A549 (cell line): Measurements from ENCODE around the gene COX4I1. TPM values are rescaled to one million over a fixed set of nuclear protein-coding genes. Genes with fewer than 3 reads are reported as not detected.

Experiments used
- ATAC-seq, 2 experiments: fragments of 200-7000 bp in 1 of 2; fragments of >200 bp in 1 of 2; cut with Nextera tagmentation in 1 of 2; cut with Tn5 transposase in 1 of 2; 3 replicates each; pipeline versions ENCODE4 v1.8.0 to v1.9.1; 2018 to 2020; ENCODE audit warnings: mild to moderate bottlenecking in 1 of 2, moderate library complexity in 1 of 2
- CTCF ChIA-PET: fragments of 300-600 bp; sonication (Branson Sonifier 250); formaldehyde crosslinking; extraction: SDS; loops from one replicate; lab custom pipeline; 2021; ENCODE audit warnings: antibody characterized with exemption, inconsistent platforms; lab: Yijun Ruan, JAX
- POLR2A ChIA-PET: fragments of 350-600 bp; formaldehyde crosslinking; extraction: SDS; loops from one replicate; lab custom pipeline; 2021; ENCODE audit warnings: antibody characterized with exemption, inconsistent platforms; lab: Yijun Ruan, JAX
- DNase-seq, 2 experiments: peaks; one replicate each; pipeline versions ENCODE4 v3.0.0 to v3.0.0-alpha.2; 2011 to 2016; ENCODE audit warnings: low read depth in 1 of 2, low spot score in 1 of 2
- FAIRE-seq: peaks from 2 replicates; lab custom pipeline; 2011; peaks lifted over from hg19 to GRCh38; lab: Jason Lieb, UNC
- H3K27ac ChIP-seq, 2 experiments: fragments of >200 bp; sonication (Bioruptor Twin); formaldehyde crosslinking; 3 replicates each; pipeline ENCODE4 v1.5.1; 2016 to 2017
- H3K4me1 ChIP-seq: fragments of >200 bp; sonication (Bioruptor Twin); formaldehyde crosslinking; 3 replicates; pipeline ENCODE4 v1.6.1; 2016
- H3K4me2 ChIP-seq: fragments of >200 bp; sonication (Bioruptor Twin); formaldehyde crosslinking; 3 replicates; pipeline ENCODE4 v1.6.1; 2016
- H3K4me3 ChIP-seq: fragments of >200 bp; sonication (Bioruptor Twin); formaldehyde crosslinking; 3 replicates; pipeline ENCODE4 v1.5.1; 2016
- H3K9me3 ChIP-seq: fragments of >200 bp; sonication (Bioruptor Twin); formaldehyde crosslinking; 3 replicates; pipeline ENCODE4 v1.6.1; 2016
- BCL3 ChIP-seq: fragments of >200 bp; sonication (Bioruptor Twin); formaldehyde crosslinking; IDR thresholded peaks from 3 replicates; pipeline ENCODE4 v1.6.1; 2016
- CTCF ChIP-seq: fragments of >200 bp; sonication (Bioruptor Twin); formaldehyde crosslinking; IDR thresholded peaks from 3 replicates; pipeline ENCODE4 v1.5.1; 2016
- E2F6 ChIP-seq: IDR thresholded peaks from 2 replicates; pipeline ENCODE4 v1.6.1; 2012; ENCODE audit warnings: low read depth, borderline replicate concordance
- EHF ChIP-seq: fragments of 250-450 bp; sonication (Bioruptor Pico); IDR thresholded peaks from 2 replicates; pipeline ENCODE4 v1.5.0; 2020; ENCODE audit warnings: mild to moderate bottlenecking
- EHMT2 ChIP-seq: fragments of 200-600 bp; sonication (generic); IDR thresholded peaks from 2 replicates; pipeline ENCODE4 v1.6.1; 2016; ENCODE audit warnings: antibody characterized with exemption, low read depth, mild to moderate bottlenecking, moderate library complexity
- ELK1 ChIP-seq: fragments of 150-350 bp; IDR thresholded peaks from 2 replicates; pipeline ENCODE4 v1.6.1; 2014; ENCODE audit warnings: low read depth, mild to moderate bottlenecking, low read length
- FOSB ChIP-seq: fragments of 250-450 bp; sonication (Bioruptor Pico); IDR thresholded peaks from 2 replicates; pipeline ENCODE4 v1.5.0; 2020; ENCODE audit warnings: mild to moderate bottlenecking, moderate library complexity
- GATA3 ChIP-seq: IDR thresholded peaks from 2 replicates; pipeline ENCODE4 v1.6.1; 2012; ENCODE audit warnings: borderline replicate concordance
- HES2 ChIP-seq: fragments of >200 bp; sonication (Bioruptor Twin); formaldehyde crosslinking; IDR thresholded peaks from 2 replicates; pipeline ENCODE4 v1.6.1; 2016
- HOXB5 ChIP-seq: fragments of 250-450 bp; sonication (Bioruptor Pico); IDR thresholded peaks from 2 replicates; pipeline ENCODE4 v1.5.0; 2020; ENCODE audit warnings: mild to moderate bottlenecking, moderate library complexity
- JUNB ChIP-seq: fragments of >200 bp; sonication (Bioruptor Twin); formaldehyde crosslinking; IDR thresholded peaks from 2 replicates; pipeline ENCODE4 v1.6.1; 2016
- KDM1A ChIP-seq: fragments of 200-600 bp; sonication (generic); IDR thresholded peaks from 2 replicates; pipeline ENCODE4 v1.6.1; 2016; ENCODE audit warnings: low read depth, mild to moderate bottlenecking
- MAFK ChIP-seq: fragments of 450-650 bp; IDR thresholded peaks from 2 replicates; pipeline ENCODE4 v1.6.1; 2014; ENCODE audit not compliant: partially characterized antibody
- MAZ ChIP-seq: fragments of 150-350 bp; IDR thresholded peaks from 2 replicates; pipeline ENCODE4 v1.6.1; 2014; ENCODE audit warnings: antibody characterized with exemption, low read depth, low read length, borderline replicate concordance
- MYC ChIP-seq: IDR thresholded peaks from 2 replicates; pipeline ENCODE4 v1.6.1; 2012; ENCODE audit warnings: mild to moderate bottlenecking, inconsistent platforms, low read length, improper control_type of control experiment, borderline replicate concordance
- NPAS2 ChIP-seq: fragments of 250-450 bp; sonication (Bioruptor Pico); IDR thresholded peaks from 2 replicates; pipeline ENCODE4 v1.8.0; 2022; ENCODE audit warnings: mild to moderate bottlenecking, moderate library complexity, borderline replicate concordance
- PBX3 ChIP-seq: IDR thresholded peaks from 2 replicates; pipeline ENCODE4 v1.6.1; 2012
- POLR2AphosphoS2 ChIP-seq: conservative IDR thresholded peaks from 2 replicates; pipeline ENCODE4 v1.6.1; 2012; ENCODE audit warnings: low read length, improper control_type of control experiment, inconsistent platforms
- RCOR1 ChIP-seq: fragments of 150-350 bp; IDR thresholded peaks from 2 replicates; pipeline ENCODE4 v1.6.1; 2014; ENCODE audit warnings: antibody characterized with exemption, low read length, low read depth
- REST ChIP-seq: fragments of 200-600 bp; sonication (generic); IDR thresholded peaks from 2 replicates; pipeline ENCODE4 v1.6.1; 2016; ENCODE audit warnings: antibody characterized with exemption, mild to moderate bottlenecking, moderate library complexity
- RNF2 ChIP-seq: fragments of 200-600 bp; sonication (generic); IDR thresholded peaks from 2 replicates; pipeline ENCODE4 v1.6.1; 2016; ENCODE audit warnings: low read depth, mild to moderate bottlenecking, antibody characterized with exemption, moderate library complexity, borderline replicate concordance
- SREBF2 ChIP-seq: fragments of 450-650 bp; IDR thresholded peaks from 2 replicates; pipeline ENCODE4 v1.6.1; 2014; ENCODE audit warnings: mild to moderate bottlenecking, moderate library complexity
- ZC3H11A ChIP-seq: fragments of 450-650 bp; IDR thresholded peaks from 2 replicates; pipeline ENCODE4 v1.6.1; 2014; ENCODE audit warnings: antibody characterized with exemption, mild to moderate bottlenecking
- ZFP36 ChIP-seq: fragments of 450-650 bp; IDR thresholded peaks from 2 replicates; pipeline ENCODE4 v1.6.1; 2014; ENCODE audit warnings: borderline replicate concordance; ENCODE audit not compliant: partially characterized antibody
- ZNF302 ChIP-seq: fragments of 250-450 bp; sonication (Bioruptor Pico); IDR thresholded peaks from 2 replicates; pipeline ENCODE4 v1.9.0; 2021; ENCODE audit warnings: inconsistent platforms, mild to moderate bottlenecking, moderate library complexity
- ZSCAN20 ChIP-seq: fragments of 250-450 bp; sonication (Bioruptor Pico); IDR thresholded peaks from 2 replicates; pipeline ENCODE4 v1.8.0; 2022; ENCODE audit warnings: mild to moderate bottlenecking, moderate library complexity
- WGBS: methylation state at CpG from one replicate; pipeline ENCODE4 v1.1.6; 2017; ENCODE audit errors: missing lambda C conversion rate; 5-methylcytosine and 5-hydroxymethylcytosine counted together
- polyA plus RNA-seq, 4 experiments: library from polyadenylated mRNA; depleted of rRNA in 3 of 4; stranded (reverse); fragments of >200 nt; fragmentation: RNase III in 1 of 4; extraction: RNeasy Plus Mini Kit Qiagen cat#74134 plus additional on column Dnase treatment in 1 of 4; gene quantifications; 2 replicates in 3 of 4; 3 replicates in 1 of 4; pipeline ENCODE4 v1.2.3, GENCODE V29; 2011 to 2017

Gene COX4I1
- polyA plus RNA-seq, 2 of the 4 experiments (the other 2 are of a cell fraction) = 783 to 929 TPM

- TF ChIP-seq CTCF (no peak), RNF2 (no peak), E2F6 (no peak), ZNF302 (no peak), SREBF2 (no peak), POLR2AphosphoS2 (no peak), REST (no peak), ELK1 (no peak), HOXB5 (no peak), KDM1A (no peak), JUNB (no peak), RCOR1 (no peak), FOSB (no peak), MAZ (no peak), GATA3 (no peak), ZSCAN20 (CRISPR knock-in tag) (no peak), ZFP36 (no peak), ZC3H11A (no peak), MYC (no peak)
- H3K9me3 ChIP-seq = no peaks in the 10 kb centered on the region
- no peaks in the 10 kb centered on the region for H3K4me1 ChIP-seq
- POLR2A ChIA-PET = no interaction called here
- ATAC-seq (no peak), DNase-seq (no peak), FAIRE-seq (no peak)
- no peak overlapping the region for H3K4me2 ChIP-seq
- no peak overlapping the region for H3K4me3 ChIP-seq
- CTCF ChIA-PET = interaction anchor here (5.4 kb wide), 1 partner anchor 25 kb away, joined by 27 read pairs; no protein-coding TSS in a partner anchor
- no peak overlapping the region for H3K27ac ChIP-seq
- 80% methylated on average over 9 of the region's 9 CpGs for WGBS
Measured at GRCh38 chr16:85846461-85846860, 47.0 kb downstream of the COX4I1 start.

- ChIA-PET CTCF (interaction anchor here (5.4 kb wide), 1 partner anchor 26 kb away, joined by 27 read pairs; no protein-coding TSS in a partner anchor), POLR2A (no interaction called here)
- Histone ChIP-seq H3K9me3 (no peaks in the 10 kb centered on the region), H3K4me1 (no peaks in the 10 kb centered on the region), H3K27ac (no peak overlapping the region), H3K4me2 (no peak overlapping the region), H3K4me3 (no peak overlapping the region)
- no peak for TF ChIP-seq NPAS2 (CRISPR knock-in tag)
- no peak for TF ChIP-seq EHF (CRISPR knock-in tag)
- no peak for TF ChIP-seq GATA3
- TF ChIP-seq PBX3 = no peak
- TF ChIP-seq EHMT2 = no peak
- no peak for TF ChIP-seq MAFK
- TF ChIP-seq KDM1A = no peak
- TF ChIP-seq HES2 = no peak
- TF ChIP-seq ZNF302 = no peak
- no peak for TF ChIP-seq BCL3
- WGBS = 73% methylated on average over 15 of the region's 15 CpGs
- ATAC-seq (no peak), DNase-seq (no peak), FAIRE-seq (no peak)
Measured at GRCh38 chr16:85847036-85847435, 47.5 kb downstream of the COX4I1 start.
